HG02759 (cell line): ENCODE measurements around the gene ABCG8.

Experiments
- ATAC-seq: cut with Tn5 transposase; IDR thresholded peaks from one replicate; pipeline ENCODE4 v1.9.1; 2021; ENCODE audit warnings: mild to moderate bottlenecking, moderate library complexity; ENCODE audit not compliant: unreplicated experiment

The ABCG8 gene

GRCh38 chr2:43854671-43855070, 15.9 kb downstream of the ABCG8 start:
- no peak for ATAC-seq

GRCh38 chr2:43855292-43855691, 16.5 kb downstream of the ABCG8 start:
- ATAC-seq, result no peak

GRCh38 chr2:43872151-43872550, 33.4 kb downstream of the ABCG8 start:
- no peak for ATAC-seq

- ATAC-seq, result no peak
Measured at GRCh38 chr2:43874776-43875451, 36.1 kb downstream of the ABCG8 start.

GRCh38 chr2:43877782-43878464, 39.2 kb downstream of the ABCG8 start:
- no peak for ATAC-seq

- no peak for ATAC-seq
Measured at GRCh38 chr2:43879261-43879660, 40.5 kb downstream of the ABCG8 start.

- no peak for ATAC-seq
Measured at GRCh38 chr2:43880471-43880870, 41.7 kb downstream of the ABCG8 start.

GRCh38 chr2:43880952-43881351, 42.2 kb downstream of the ABCG8 start:
- ATAC-seq, result no peak

GRCh38 chr2:43882312-43882711, 43.5 kb downstream of the ABCG8 start:
- no peak for ATAC-seq

GRCh38 chr2:43884689-43885088, 45.9 kb downstream of the ABCG8 start:
- no peak for ATAC-seq

GRCh38 chr2:43885132-43885632, 46.4 kb downstream of the ABCG8 start:
- ATAC-seq, result no peak

- ATAC-seq, result no peak
Measured at GRCh38 chr2:43887176-43887575, 48.4 kb downstream of the ABCG8 start.

- no peak for ATAC-seq
Measured at GRCh38 chr2:43889416-43889815, 50.6 kb downstream of the ABCG8 start.

GRCh38 chr2:43890855-43891254, 52.1 kb downstream of the ABCG8 start:
- no peak for ATAC-seq

- ATAC-seq, result no peak
Measured at GRCh38 chr2:43894743-43895142, 56.0 kb downstream of the ABCG8 start.

- no peak for ATAC-seq
Measured at GRCh38 chr2:43896906-43897305, 58.1 kb downstream of the ABCG8 start.

- ATAC-seq, result no peak
Measured at GRCh38 chr2:43897492-43897891, 58.7 kb downstream of the ABCG8 start.

GRCh38 chr2:43898134-43898837, 59.5 kb downstream of the ABCG8 start:
- no peak for ATAC-seq

- ATAC-seq, result no peak
Measured at GRCh38 chr2:43898838-43899346, 60.1 kb downstream of the ABCG8 start.

- no peak for ATAC-seq
Measured at GRCh38 chr2:43899589-43899988, 60.8 kb downstream of the ABCG8 start.

GRCh38 chr2:43905371-43905803, 66.6 kb downstream of the ABCG8 start:
- no peak for ATAC-seq

- no peak for ATAC-seq
Measured at GRCh38 chr2:43905871-43906270, 67.1 kb downstream of the ABCG8 start.
